Measurements from ENCODE around the gene MXD1.

MXD1 gene

GRCh38 chr2:69977906-69978482 is 63.1 kb downstream of the MXD1 start:
- no peak for DNase-seq

- DNase-seq, result no peak
Measured at GRCh38 chr2:69979902-69980807, 65.2 kb downstream of the MXD1 start.

- no peak for DNase-seq
Measured at GRCh38 chr2:69983392-69983966, 68.6 kb downstream of the MXD1 start.

GRCh38 chr2:69985216-69985615 is 70.3 kb downstream of the MXD1 start:
- DNase-seq, result no peak

GRCh38 chr2:69985688-69986087 is 70.8 kb downstream of the MXD1 start:
- DNase-seq, result peak in 8 of 14 donors; percentile 5 to 15 (median 8)

- DNase-seq, result no peak
Measured at GRCh38 chr2:69986691-69987090, 71.8 kb downstream of the MXD1 start.

GRCh38 chr2:69988086-69988635 is 73.3 kb downstream of the MXD1 start:
- no peak for DNase-seq

GRCh38 chr2:69989009-69989408 is 74.1 kb downstream of the MXD1 start:
- DNase-seq, result no peak

GRCh38 chr2:69989441-69990105 is 74.7 kb downstream of the MXD1 start:
- DNase-seq, result no peak
